ENCODE results near the gene TP53.
A peak's percentile ranks its signal among the peaks of the same experiment; 100 is the strongest.

Gene TP53

DNA sequence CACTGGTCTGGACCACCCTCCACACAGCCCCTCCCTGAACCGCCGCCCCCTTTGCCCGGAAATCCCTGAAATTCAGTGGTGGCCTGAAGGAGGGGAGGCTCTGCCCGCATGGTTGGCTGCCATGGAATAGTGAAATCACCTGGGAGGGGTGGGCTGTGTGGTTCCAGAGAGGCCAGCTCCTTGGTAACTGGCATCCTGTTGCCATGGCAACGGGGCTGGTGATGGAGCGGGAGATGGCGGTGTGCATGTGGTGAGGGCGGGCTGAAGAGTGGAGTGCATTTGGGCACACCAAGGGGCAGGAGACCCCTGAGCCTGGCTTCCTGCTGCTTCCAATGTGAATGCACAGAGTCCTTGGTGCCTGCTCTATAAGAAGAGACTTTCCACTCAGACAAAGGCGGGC is 20.2 kb upstream of the TP53 start:
- TF ChIP-seq CTCF (conservative IDR thresholded peaks at IDR 0.05; ENCODE audit: control insufficient read depth, insufficient read depth, low read depth, low read length): no peak
- H3K4me3 ChIP-seq (ENCODE audit: control insufficient read depth, low read depth, low read length): no peak overlapping the region
- no peak for DNase-seq (ENCODE audit: low read depth)

- TF ChIP-seq CTCF (conservative IDR thresholded peaks at IDR 0.05; ENCODE audit: control insufficient read depth, insufficient read depth, low read depth, low read length): no peak
- no peak for DNase-seq (ENCODE audit: low read depth)
- H3K4me3 ChIP-seq (ENCODE audit: control insufficient read depth, low read depth, low read length): no peak overlapping the region
Measured at GRCh38 chr17:7706631-7707354, 19.5 kb upstream of the TP53 start.

GRCh38 chr17:7705269-7706255 is 18.3 kb upstream of the TP53 start:
- peak overlapping the region; percentile 19 for H3K4me3 ChIP-seq (ENCODE audit: control insufficient read depth, low read depth, low read length)
- no peak for TF ChIP-seq CTCF (conservative IDR thresholded peaks at IDR 0.05; ENCODE audit: control insufficient read depth, insufficient read depth, low read depth, low read length)

DNA sequence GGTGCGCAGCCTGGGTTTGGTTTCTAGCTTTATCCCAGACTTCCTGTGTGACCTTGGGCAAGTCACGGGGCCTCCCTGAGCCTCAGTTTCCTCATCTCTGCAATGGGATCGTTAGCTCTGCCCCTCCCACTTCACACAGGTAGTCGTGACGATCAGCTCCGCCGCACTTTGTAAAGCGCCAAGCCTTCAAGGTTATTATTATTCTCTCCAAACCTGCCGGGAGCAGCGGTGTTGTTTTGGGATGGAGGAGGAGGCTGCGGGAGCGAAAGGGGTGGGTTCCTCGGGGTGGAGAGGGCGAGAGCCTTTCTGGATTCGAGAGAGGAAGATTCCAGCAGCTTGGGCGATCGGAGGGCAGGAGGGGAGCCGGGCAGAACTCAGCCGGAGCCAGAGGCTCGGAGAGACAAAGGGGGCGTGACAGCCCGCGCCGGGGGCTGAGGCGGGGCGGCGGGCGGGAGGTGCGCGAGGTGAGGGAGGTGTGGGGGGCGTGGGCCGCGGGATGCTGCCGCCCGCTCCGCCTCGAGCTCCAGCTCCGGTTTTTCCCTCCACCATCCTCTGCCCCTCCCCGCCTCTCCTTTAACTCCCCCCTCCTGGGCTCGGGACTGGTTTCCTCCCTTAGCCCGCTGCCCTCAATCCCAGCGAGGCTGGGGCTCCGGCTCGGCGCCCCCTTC is 17.4 kb upstream of the TP53 start, which contains the start of gene EFNB3:
Gene EFNB3, plus strand, starts transcription at position 602 of the 668 bp plus-strand sequence. CDS start 397 bp downstream, outside the sequence.
- peak within 1 kb of the TSS; percentile 46 for H3K4me3 ChIP-seq (ENCODE audit: control insufficient read depth, low read depth, low read length)
- no peak for TF ChIP-seq CTCF (conservative IDR thresholded peaks at IDR 0.05; ENCODE audit: control insufficient read depth, insufficient read depth, low read depth, low read length)
- no peak for DNase-seq (ENCODE audit: low read depth)

More at GRCh38 chr17:7705269-7706255, 18.3 kb upstream of the TP53 start:
- no peak for DNase-seq (ENCODE audit: low read depth)

DNA sequence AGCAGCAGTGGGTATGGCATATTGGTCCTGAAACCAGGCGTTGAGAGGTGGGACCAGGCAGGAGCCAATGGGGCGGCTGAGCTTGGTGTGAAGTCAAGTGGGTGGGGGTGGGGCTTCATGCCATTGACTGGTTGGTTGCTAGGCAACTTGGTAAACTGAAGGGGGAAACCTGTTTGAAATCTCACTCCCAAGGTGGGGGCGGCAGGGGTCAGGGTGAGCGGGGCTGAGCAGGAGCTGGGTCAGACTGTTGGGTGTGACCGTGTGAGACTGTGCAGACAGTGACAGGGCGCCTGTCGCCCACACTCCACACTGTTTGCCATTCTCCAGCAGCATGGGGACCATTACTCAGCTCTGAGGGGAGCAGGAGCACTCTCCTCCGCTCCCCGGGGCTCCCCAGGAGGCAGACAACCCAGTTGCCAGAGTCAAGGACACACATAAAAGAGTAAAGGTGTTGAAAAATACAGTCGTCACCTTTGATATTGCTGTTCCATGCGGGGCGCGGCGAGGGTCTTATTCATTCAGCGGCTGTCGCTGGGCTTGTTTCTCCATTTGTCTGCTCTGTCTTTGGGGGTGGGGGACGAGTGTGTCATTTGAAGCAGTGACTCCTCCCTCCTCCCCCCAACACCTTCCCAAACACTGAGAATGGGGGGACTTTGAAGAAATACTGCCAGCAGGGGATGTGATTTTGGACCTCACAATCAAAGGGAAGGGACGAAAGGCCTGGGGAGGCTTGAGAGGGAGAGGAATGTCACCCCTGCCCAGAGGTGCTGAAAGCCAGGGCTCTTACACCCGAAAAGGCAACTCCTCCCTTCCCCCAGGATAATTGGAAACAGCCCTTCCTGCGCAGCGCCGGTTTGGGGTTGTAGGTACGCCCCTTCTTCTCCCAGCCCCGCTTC is 16.5 kb upstream of the TP53 start:
- peak; percentile 54 for DNase-seq (ENCODE audit: low read depth)
- TF ChIP-seq CTCF (conservative IDR thresholded peaks at IDR 0.05; ENCODE audit: control insufficient read depth, insufficient read depth, low read depth, low read length): no peak
- H3K4me3 ChIP-seq (ENCODE audit: control insufficient read depth, low read depth, low read length): peak overlapping the region; percentile 46
